ENCODE data around the gene ANXA11.
"Not testable (repeated sequence)": the region's sequence is repeated elsewhere in the genome, so short reads cannot be mapped to it uniquely, and the experiment has no call there.

The ANXA11 gene

DNA sequence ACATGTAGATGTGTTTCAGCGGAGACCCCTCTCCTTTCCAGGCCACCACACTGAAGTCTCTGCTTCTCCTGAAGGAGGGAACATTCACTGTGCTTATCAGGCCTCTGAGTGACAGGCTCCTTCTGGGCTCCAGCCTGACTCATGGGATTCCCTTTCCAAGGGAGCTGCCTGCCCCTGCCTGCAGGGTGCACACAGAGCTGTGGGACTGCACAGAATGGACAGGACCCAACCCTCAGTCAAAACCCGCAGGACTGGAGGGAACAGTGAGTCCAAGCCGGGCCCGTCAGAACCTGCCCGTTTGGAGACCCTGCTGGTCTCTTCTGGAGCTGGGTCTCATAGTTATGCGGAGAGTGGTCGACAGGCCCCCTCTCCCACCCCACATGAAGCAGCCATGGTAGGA is 40.2 kb downstream of the ANXA11 start:
- DNase-seq = no peak

DNA sequence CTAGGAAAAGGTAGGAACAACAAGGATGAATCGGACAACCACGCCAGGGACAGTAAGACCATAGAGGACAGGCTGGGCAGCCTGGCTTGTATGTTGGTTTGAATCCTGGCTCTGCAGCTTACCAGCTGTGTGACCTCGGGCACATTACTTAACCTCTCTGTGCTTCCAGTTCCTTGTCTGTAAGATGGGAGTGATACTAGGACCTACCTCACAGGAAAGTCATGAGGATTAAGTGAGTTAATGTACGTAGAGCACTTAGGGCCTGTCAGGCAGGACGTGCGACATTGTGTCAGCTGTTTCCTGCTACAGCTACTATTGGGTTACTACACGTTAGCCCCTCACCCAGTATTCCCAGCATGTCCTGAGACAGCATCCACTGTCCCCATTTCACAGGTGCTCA is 40.7 kb downstream of the ANXA11 start:
- no peak for DNase-seq

DNA sequence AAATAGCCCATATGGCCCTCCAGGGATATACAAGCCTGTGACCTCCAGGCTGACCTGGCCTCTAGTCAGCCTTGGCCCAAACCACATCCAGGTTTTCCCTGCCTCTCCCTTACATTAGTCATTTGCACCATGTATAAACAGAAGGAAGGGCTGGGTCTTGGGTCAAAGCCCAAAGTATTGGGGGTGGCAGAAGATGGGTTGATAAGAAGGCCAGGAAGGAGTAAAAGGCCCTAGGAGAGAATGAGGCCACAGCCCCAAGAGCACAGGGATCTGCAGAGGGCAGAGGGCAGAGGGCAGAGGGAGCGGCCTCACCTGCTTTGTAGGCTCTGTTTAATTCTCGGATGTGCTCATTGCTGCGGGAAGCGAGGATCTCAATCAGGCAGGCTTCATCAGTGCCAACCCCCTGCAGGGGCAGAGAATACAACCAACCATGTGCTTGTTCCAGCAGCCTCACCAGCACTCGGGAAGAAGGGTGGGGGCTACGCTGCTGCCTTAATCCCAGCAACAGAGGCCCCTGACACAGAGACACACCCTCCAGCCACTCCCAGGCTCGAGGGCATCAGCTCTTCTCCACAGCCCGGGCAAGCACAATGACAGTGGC is 41.5 kb downstream of the ANXA11 start:
- no peak for DNase-seq

DNA sequence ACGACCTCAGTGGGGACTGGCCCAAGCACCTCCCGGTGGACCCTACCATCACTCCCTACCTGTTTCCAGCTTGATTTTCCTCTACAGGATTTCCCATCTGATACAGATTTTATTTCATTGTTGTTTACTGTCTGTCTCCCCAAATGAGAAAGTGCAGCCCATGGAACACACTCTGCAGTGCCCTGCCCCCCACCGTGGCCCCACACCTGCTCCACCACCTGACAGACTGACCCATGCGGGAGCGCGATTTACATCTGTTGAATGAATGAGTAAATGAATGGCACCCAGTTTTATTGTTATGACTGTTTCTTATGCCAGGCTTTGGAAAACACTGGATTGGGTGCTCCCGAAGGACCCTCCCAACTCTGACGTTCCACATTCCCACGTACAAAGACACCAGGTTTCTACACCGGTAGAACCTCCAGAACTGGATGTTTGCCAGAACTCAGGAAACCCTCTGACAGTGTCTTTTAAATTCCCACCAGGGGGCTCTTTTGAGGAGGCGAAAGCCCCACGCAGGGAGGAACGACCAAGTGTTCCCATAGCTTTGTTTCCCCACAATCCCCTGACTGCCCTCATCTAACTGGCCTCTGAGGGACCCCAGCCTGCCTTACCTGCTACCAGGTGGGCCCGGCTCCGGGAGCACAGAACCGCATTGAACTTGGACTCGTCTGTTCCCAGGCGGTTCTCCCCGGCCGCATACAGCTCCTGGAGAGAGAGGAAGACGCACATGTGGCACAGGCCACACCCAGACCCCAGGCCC is 43.8 kb downstream of the ANXA11 start:
- no peak for DNase-seq

DNA sequence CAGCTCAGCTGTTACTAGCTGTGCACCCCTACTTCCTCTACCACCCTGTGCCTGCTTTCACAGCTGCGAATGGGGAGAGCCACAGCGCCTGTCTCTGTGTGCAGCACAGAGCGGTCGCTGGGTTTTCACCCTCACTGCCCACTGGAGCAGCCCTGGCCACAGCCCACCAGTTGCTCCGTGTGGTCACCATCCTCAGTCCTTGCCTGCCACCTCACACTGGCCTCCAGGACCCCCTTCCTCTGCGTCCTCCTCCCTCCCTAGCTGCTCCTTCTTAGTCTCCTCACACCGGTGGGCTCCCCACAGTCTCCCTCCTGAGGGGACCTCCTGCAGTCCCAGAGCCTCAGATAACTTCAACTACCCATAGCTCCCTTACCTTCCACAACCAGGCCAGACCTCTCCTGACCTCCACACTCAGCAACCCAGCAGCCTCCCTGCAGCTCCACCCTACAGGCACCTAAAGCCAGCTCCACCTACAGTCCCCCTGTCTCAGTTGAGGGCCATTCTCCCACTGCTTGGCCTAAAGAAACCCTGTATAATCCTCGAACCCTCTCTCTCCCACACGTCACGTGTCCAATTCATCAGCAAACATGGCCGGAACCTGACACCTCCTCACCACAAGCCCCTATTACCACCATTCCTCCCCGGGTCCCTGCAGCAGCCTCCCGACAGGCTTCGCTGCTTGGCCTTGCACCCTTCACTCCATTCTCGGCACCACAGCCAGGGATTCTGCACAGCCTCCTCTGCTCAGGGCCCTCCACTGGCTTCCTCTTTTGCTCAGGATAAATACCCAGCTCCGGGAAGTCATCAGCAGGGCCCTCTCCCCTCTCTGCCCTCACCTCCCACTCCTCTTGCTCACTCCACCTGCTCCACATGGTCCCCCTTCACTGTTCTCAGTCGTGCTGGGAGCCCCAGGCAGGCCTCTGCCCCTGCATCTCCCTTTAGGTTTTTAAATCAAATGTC is 44.7 kb downstream of the ANXA11 start:
- no peak for DNase-seq

DNA sequence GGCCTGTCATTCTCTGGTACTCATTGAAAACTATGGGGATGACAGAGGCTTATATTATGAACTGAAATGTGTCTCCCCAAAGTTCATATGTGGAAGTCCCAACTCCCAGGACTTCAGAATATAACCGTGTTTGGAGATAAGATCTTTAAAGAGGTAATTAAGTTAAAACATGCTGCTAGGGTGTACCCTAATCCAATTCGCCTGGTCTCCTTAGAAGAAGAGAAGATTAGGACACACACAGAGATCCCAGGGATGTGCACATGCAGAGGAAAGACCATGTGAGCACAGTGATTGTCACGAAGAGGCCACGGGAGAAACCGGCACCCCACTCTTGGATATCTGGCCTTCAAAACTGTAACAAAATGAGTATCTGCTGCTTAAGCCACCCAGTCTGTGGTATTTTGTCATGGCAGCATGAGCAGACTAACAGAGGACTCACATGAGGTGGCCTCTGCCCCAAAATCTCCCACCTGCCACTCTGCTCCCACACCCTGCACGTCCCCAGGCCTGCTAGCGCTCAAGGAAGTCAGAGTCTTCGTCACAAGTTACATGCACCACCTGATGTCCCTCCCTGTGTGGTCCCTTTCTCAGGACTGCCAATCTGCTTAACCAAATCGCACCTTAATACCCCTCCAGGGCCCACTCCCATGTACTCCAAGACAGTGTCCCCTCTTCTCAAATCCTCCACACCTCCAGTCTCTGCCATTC is 46.0 kb downstream of the ANXA11 start:
- DNase-seq = no peak

DNA sequence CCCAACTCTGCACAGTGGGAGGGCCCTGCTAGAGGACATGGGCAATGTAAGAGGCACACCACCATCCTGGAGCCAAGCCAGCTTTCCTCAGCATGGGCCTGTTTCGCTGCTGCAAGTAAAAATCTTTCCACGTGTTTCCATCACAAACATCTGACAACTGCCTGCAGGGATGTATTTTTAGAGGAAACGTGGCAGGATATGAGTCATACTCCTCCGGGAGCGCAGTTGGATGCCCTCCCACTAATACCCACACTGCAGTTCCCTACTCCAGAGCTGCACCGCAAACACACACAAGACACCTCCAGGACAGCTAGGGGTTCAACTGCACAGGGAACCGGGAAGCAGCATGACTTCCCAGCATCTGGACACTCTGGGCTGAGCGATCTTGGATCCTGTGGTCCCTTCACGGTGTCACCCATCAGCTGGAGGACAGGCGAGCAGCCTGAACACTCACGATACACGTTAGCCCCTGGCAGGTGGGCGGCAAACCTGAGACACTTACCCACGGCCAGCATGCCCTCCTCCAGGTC is 46.7 kb downstream of the ANXA11 start:
- DNase-seq = no peak

DNA sequence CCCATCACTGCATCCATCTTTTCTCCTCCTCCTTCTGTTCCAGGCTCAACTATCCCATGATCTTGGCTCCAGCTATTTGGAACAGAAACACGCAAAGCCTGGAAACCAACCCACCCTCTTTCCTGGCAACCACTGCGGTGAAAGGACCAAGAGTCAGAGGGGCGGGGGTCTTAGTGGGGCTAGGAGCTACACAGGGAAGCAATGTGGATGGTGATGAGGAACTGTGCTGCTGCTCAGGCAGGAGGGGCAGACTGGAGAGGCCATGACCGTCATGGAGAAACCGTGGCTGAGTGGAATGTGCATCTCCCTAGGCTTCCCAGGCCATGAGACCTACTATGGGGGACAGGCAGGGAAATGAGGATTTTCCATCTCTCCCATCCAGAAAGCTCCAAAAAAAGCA is 47.2 kb downstream of the ANXA11 start:
- no peak for DNase-seq

DNA sequence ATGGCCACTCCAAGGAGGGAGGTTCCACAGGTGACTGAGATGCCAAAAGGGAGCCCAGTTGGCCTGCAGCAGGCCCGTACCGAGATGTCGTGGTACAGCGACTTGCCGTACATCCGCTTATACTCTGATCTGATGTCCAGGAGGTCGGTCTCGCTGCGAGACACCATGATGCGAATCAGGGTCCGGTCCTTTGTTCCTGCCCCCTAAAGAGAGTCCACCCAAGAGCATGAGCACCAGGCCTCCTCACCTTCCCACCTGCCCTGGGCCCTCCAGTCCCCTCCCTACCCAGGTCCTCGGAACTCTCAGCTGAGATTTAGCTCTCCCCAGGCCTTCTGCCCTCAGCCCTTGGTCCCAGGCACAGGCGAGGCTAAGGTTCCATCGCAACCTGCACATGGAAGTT is 47.8 kb downstream of the ANXA11 start:
- DNase-seq = no peak

DNA sequence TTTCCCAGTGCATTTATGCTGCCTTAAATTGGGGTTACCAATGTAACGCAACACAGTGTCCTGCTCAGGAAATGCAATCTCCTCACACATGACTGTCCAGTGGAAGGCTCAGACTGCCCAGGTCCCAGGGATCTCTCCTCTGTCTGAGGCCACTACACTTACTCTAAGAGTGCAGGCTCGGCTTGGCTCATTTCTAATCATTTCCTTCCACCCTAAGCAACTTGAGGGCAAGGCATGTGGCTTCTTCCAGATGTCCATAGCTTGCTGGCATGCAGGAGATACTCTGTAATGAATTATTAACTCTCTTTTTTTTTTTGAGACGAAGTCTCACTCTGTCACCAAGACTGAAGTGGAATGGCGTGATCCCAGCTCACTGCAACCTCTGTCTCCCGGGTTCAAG is 49.1 kb downstream of the ANXA11 start:
- DNase-seq = no peak

DNA sequence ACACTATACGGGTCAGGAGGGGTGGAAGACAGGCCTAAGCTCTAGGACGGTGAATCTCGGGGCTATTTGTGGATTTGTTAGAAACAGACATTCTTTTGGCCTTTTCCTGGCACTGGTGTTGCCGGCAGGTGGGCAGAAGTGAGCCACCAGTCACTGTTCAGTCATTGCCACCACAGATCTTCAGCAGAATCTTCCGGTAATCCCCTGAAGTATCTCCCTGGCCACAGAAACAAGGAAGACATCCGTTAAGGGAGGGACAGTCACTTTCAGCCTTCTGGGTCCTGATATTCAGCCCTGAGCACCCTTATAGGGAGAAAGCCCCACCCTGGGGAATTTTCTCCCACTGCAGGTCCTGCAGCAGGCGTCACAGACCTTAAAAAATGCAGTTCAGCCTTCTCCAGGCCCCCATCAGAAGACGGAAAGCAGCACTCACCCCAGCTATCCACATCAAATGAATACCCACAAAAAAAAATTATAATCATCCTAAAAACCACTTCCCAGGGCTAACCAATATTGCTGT is 49.6 kb downstream of the ANXA11 start:
- DNase-seq = no peak

DNA sequence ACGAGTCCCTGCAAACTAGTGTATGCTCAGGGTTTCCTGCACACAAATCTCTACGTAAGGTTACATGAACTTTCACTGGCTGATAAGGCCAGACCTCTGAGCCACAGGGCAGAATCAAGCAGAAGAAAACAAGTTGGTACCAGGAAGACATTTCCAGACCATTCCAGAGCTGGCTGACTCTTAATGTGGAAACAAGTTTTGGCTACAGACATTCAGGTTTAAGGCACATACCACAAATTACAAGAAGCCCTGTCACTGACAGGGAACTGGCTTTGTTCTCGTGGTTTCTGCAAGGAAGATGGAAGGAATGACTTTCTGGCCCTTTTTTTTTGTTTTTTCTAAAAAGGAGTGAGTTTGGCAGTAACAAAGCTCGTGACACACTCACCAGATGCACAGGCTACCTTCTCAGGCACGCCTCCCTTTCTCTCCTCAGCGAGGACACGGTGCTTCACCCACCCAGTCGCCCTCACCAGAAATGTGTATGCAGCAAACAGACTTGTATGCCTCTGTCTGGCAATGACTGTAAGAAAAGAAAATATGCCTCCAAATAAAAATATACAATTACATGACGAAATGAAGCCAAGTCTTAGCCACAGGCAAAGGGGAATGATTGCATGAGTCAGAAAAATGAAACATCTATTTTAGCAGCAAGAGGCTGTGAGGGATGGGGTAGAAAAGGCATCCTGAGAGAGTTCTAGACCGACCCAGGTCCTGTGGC is 50.2 kb downstream of the ANXA11 start:
- no peak for DNase-seq

DNA sequence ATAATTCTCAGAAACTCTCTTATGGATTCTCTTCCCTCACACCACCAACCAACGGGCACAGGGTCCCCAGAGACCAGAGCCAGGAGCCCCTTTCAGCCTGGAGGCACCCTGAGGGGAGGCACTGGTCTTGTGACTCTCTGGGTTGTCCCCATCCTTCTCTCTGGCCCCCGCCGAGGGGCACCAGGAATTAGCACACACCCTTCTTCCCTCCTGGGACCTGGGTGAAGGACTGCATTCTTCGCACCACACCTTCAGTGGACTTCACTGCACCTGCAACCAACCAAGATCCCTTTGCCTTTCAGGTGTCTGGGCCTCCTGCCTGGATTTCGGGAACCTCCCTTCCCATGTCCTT is 50.7 kb downstream of the ANXA11 start:
- DNase-seq = no peak

DNA sequence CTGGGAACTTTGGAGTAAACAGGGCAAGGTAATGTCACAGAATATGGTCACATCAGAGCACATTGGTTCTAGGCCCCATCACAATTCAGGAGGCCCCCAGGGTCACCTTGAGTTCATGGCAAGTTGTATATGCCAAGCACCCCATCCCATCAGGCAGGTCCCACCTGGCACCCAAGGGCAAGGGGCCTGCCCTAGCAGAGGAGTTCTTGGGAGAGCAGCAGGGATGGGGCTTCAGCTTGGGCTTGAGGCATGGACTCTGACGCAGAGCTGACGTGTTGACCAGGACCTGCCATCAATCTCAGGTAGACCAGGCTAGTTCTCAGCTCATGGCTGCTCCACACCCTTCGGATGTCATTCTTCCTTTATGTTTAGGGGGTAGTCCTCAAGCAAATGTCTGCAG is 51.9 kb downstream of the ANXA11 start:
- no peak for DNase-seq

DNA sequence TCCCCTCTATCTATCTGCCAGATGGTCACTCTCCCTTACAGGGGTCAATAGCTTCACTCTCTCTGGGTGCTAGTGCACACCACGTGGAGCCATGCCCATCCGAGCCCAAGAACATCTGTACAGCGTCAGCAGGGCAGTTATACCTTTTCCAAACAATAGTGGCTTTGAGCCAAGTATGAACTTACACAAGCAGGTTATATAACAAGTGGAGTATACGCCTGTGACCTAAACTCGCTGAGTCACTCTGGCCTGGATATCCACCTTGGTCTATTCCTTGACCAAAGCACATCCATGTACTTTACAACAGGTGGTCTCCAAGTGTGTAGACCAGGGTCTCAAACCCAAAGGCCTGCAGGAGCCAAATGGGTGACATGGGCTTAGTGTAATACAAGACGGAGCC is 52.5 kb downstream of the ANXA11 start:
- DNase-seq = no peak

DNA sequence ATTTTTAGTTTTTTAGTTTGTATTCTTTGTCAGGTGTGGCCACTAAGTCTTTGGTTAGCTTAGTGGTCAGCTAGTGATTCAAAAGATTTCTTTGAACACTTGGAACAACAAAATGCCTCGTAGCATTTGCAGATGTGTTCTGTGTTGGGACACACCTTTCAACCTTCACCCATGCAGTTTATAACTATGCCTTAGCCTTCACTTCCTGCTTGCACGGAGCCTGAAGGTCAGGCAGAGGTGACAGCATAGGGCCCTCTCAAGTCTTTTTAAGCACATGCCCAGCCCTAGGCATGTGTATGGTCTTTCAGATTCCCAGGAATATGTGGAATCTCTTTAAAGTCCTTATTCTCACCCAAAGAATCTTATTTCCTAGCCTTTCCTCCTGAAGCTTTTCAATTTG is 55.2 kb downstream of the ANXA11 start:
- no peak for DNase-seq

DNA sequence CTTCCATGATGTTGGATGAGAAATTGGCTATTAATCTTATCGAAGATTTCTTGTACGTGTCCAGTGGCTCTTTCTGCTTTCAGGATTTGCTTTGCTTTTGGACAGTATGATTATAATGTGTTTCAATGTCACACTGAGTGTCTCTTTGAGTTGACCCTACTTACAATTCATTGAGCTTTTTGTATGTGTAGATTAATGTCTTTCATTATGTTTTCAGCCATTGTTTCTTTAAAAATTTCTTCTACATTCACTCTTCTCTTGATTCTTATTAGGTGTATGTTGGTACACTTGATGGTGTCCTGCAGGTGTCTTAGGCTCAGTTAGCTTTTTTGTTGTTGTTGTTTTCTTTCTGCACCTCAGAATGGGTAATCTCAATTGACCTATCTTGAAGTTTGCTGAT is 56.2 kb downstream of the ANXA11 start:
- DNase-seq = no peak

DNA sequence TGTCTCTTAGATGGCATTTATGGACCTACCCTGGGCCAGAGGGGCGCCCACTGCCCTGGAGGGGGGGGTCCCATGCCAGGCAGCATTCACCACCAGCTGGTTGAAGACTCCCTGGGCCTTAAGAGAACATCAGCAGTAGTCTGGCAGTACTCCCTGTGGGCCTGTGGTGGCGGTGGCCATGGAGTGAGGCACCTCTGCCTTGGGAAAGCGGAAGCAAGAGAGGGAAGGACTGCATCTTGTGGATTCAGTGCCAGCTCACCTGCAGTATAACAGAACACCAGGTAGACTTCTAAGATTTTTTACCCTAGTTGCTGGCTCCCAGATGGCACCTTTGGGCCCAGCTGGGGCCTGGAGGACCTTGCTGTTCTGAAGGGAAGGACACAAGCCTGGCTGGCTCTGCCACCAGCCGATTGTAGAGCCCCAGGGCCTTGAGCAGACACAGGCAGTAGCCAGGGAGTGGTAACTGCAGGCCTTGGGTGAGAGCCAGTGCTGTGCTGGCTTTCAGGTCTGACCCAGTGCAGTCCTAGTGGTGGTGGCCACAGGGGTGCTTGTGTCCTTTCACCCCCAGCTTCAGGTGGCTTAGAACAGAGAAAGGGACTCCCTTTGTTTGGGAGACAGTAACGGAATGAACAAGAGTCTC is 57.1 kb downstream of the ANXA11 start:
- DNase-seq = no peak

DNA sequence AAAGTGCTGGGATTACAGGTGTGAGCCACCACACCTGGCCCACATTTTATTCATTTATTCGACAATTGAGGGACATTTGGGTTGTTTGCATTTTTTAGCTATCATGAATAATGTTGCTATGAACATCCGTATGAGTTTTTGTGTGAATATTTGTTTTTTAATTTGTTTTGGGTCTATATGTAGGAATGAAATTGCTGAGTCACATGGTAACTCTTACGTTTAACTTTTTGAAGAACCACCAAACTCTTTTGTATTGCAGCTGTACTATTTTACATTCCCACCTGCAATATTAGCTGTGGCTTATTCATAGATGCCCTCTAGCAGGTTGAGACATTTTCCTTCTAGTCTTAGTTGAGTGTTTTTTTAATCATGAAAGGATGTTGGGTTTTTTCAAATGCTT is 58.4 kb downstream of the ANXA11 start:
- no peak for DNase-seq

DNA sequence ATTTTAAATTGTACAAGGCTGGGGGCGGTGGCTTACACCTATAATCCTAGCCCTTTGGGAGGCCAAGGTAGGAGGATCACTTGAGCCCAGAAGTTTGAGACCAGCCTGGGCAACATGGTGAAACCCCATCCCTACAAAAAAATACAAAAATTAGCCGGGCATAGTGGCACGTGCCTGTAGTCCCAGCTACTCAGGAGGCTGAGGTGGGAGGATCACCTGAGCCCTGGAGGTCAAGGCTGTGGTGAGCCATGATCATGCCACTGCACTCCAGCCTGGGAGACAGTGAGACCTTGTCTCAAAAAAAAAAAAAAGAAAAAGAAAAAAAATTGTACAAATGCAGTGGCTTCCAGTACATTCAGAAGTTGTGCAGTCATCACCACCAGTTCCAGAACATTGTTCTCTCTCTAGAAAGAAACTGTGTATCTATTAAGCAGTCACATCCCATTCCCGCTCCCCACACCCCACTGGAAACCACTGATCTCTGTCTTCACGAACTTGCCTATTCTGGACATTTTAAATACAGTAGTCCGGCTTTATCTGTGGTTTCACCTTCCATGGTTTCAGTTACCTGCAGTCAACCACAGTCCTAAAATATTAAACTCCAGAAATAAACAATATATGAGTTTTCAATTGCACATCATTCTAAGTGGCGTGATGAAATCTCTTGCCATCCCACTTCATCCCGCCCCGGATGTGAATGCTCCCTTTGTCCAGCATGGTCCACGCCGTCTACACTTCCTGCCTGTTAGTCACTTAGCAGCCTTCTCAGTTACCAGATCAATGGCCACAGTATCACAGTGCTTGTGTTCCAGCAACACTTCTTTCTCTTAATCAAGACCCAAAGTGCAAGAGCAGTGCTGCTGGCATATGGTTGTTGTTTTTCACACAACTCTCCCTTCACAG is 59.7 kb downstream of the ANXA11 start:
- DNase-seq = not testable (repeated sequence)

All from stimulated activated CD4-positive, alpha-beta T cell treated with anti-CD3 and anti-CD28 coated beads, Interleukin-4, amount 100 ng/mL, for 4 hours (primary cell).